ENCODE measurements around the gene ATP2B3. TPM values are rescaled to one million over a fixed set of nuclear protein-coding genes. Genes with fewer than 3 reads are reported as not detected.

The ATP2B3 gene
- total RNA-seq, 1 experiment from 2014 or later: 0.35 TPM

DNA sequence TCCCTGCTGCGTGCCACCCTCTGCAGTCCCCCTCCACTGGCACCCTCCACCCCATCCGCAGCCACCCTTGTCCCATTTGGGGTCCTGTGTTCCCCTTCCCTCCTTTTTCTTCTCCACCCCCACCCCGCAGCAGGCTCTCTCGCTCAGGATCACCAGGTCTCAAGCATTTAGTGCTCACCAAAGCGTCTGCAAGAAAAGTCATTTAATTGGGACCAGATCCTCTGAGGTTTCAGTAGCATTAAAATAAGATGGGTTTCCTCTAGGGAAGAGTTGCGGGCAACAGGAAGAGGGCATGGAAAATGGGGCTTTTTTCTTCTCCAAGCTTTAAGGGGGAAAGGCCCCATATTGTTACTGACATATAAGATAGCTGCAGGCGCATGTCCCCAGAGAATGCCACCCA lies 42.2 kb upstream of the ATP2B3 start:
- no peaks in the 10 kb centered on the region for H4K20me1 ChIP-seq (ENCODE audit: control insufficient read depth, insufficient read depth, insufficient read length)
- H3K4ac ChIP-seq (ENCODE audit: low read depth, low read length): no peak overlapping the region
- H3K18ac ChIP-seq (ENCODE audit: insufficient read length, low read depth, low read length): no peak overlapping the region
- H3K4me1 ChIP-seq (ENCODE audit: insufficient read depth, low read length): no peaks in the 10 kb centered on the region; the same call in 1 of the 2 replicates
- no peak overlapping the region for H2BK5ac ChIP-seq (ENCODE audit: insufficient read length, low read length)
- H4K5ac ChIP-seq (ENCODE audit: insufficient read length, low read depth, low read length): no peak overlapping the region
- H3K27ac Mint-ChIP-seq: no peak overlapping the region
- H2AK5ac ChIP-seq (ENCODE audit: insufficient read length, low read length): no peak overlapping the region
- H3K23ac ChIP-seq (ENCODE audit: insufficient read length, low read depth, low read length): no peak overlapping the region
- peaks cover 16% of the 10 kb centered on the region for H3K9me3 ChIP-seq (ENCODE audit: control insufficient read depth, low read depth, low read length)
- WGBS (ENCODE audit: extremely low coverage, insufficient read length, low lambda C conversion rate): no CpG with 5 or more reads among the region's 7 CpGs
- H2BK12ac ChIP-seq (ENCODE audit: insufficient read length, low read depth, low read length): no peak overlapping the region
- no peak overlapping the region for H3K27ac ChIP-seq (ENCODE audit: insufficient read length, low read depth, low read length)
- peaks cover 34% of the 10 kb centered on the region for H3K27me3 Mint-ChIP-seq (ENCODE audit: low read depth)
- H3T11ph ChIP-seq (ENCODE audit: low read length): no peak overlapping the region
- no peaks in the 10 kb centered on the region for H3K79me2 ChIP-seq (ENCODE audit: insufficient read depth, low read length)
- no peak overlapping the region for H2BK120ac ChIP-seq (ENCODE audit: low read depth, low read length, poor library complexity, severe bottlenecking)
- peaks cover 43 to 65% of the 10 kb centered on the region in 2 experiments for H3K9me3 Mint-ChIP-seq
- DNase-seq: no peak
- H3K56ac ChIP-seq (ENCODE audit: insufficient read length, low read depth, low read length): no peak overlapping the region
- H2AFZ ChIP-seq (ENCODE audit: low read length): no peak overlapping the region
- H3K4me2 ChIP-seq (ENCODE audit: insufficient read depth, insufficient read length, low read length): no peak overlapping the region
- no peak overlapping the region for H3K9ac ChIP-seq (ENCODE audit: extremely low read depth, insufficient read length, low read length)
- H3K27me3 ChIP-seq (ENCODE audit: insufficient read depth, low read length): peaks cover 3% of the 10 kb centered on the region
- TF ChIP-seq, protein P1, sequence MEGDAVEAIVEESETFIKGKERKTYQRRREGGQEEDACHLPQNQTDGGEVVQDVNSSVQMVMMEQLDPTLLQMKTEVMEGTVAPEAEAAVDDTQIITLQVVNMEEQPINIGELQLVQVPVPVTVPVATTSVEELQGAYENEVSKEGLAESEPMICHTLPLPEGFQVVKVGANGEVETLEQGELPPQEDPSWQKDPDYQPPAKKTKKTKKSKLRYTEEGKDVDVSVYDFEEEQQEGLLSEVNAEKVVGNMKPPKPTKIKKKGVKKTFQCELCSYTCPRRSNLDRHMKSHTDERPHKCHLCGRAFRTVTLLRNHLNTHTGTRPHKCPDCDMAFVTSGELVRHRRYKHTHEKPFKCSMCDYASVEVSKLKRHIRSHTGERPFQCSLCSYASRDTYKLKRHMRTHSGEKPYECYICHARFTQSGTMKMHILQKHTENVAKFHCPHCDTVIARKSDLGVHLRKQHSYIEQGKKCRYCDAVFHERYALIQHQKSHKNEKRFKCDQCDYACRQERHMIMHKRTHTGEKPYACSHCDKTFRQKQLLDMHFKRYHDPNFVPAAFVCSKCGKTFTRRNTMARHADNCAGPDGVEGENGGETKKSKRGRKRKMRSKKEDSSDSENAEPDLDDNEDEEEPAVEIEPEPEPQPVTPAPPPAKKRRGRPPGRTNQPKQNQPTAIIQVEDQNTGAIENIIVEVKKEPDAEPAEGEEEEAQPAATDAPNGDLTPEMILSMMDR (conservative IDR thresholded peaks at IDR 0.05): no peak
- no peak overlapping the region for H2BK20ac ChIP-seq (ENCODE audit: low read depth, low read length, poor library complexity, severe bottlenecking)
- peaks cover 2% of the 10 kb centered on the region in 2 experiments; a peak in 3 of 4 replicates for H3K4me1 Mint-ChIP-seq
- H4K91ac ChIP-seq (ENCODE audit: insufficient read length, low read depth, low read length): no peak overlapping the region
- H3K23me2 ChIP-seq (ENCODE audit: insufficient read length, low read depth, low read length, poor library complexity, severe bottlenecking): no peaks in the 10 kb centered on the region
- H3K79me1 ChIP-seq (ENCODE audit: insufficient read depth, low read depth, low read length, poor library complexity, severe bottlenecking): no peaks in the 10 kb centered on the region
- H3K14ac ChIP-seq (ENCODE audit: insufficient read depth, low read length): no peak overlapping the region
- H2BK15ac ChIP-seq (ENCODE audit: low read depth, low read length): no peak overlapping the region
- H4K8ac ChIP-seq (replicated peaks; ENCODE audit: insufficient read length, low read depth, low read length): no peak overlapping the region
- peaks cover 0 to 9% (median 3%) of the 10 kb centered on the region in 3 experiments; a peak in 3 of 7 replicates for H3K36me3 Mint-ChIP-seq (ENCODE audit: insufficient read depth in 1 of 3, low read depth in 3 of 3)
- H3K4me3 Mint-ChIP-seq: no peak overlapping the region; a peak in 1 of 5 replicates

Measured in H9 (cell line).